ENCODE results near the gene SAMD11.
A peak's percentile ranks its signal among the peaks of the same experiment; 100 is the strongest.

SAMD11 gene

GRCh38 chr1:917466-918091 is 6.1 kb upstream of the SAMD11 start:
- TF ChIP-seq POLR2A (IDR thresholded peaks at IDR 0.05; ENCODE audit: low read depth, low read length): 0 out of 2 replicates have a peak, but pooled peaks have one; percentile 10
- DNase-seq (ENCODE audit: insufficient read length, low spot score): no peak
- FAIRE-seq: no peak

GRCh38 chr1:918353-918752 is 5.4 kb upstream of the SAMD11 start:
- no peak for TF ChIP-seq POLR2A (IDR thresholded peaks at IDR 0.05; ENCODE audit: low read depth, low read length)
- DNase-seq (ENCODE audit: insufficient read length, low spot score) (no peak), FAIRE-seq (no peak)

- FAIRE-seq (no peak), DNase-seq (ENCODE audit: insufficient read length, low spot score) (no peak)
- no peak for TF ChIP-seq POLR2A (IDR thresholded peaks at IDR 0.05; ENCODE audit: low read depth, low read length)
Measured at GRCh38 chr1:918843-919242, 4.9 kb upstream of the SAMD11 start.

- DNase-seq (ENCODE audit: insufficient read length, low spot score) (no peak), FAIRE-seq (no peak)
- no peak for TF ChIP-seq POLR2A (IDR thresholded peaks at IDR 0.05; ENCODE audit: low read depth, low read length)
Measured at GRCh38 chr1:919271-919872, 4.4 kb upstream of the SAMD11 start.

GRCh38 chr1:920010-920409 is 3.7 kb upstream of the SAMD11 start:
- DNase-seq (ENCODE audit: insufficient read length, low spot score) (no peak), FAIRE-seq (no peak)
- no peak for TF ChIP-seq POLR2A (IDR thresholded peaks at IDR 0.05; ENCODE audit: low read depth, low read length)

- DNase-seq (ENCODE audit: insufficient read length, low spot score): no peak
Measured at GRCh38 chr1:920521-920920, 3.2 kb upstream of the SAMD11 start.

GRCh38 chr1:921011-921837 is 2.5 kb upstream of the SAMD11 start:
- no peak for DNase-seq (ENCODE audit: insufficient read length, low spot score)
- no peak for TF ChIP-seq POLR2A (IDR thresholded peaks at IDR 0.05; ENCODE audit: low read depth, low read length)
- FAIRE-seq: no peak

More at GRCh38 chr1:920521-920920, 3.2 kb upstream of the SAMD11 start:
- FAIRE-seq: no peak
- no peak for TF ChIP-seq POLR2A (IDR thresholded peaks at IDR 0.05; ENCODE audit: low read depth, low read length)

GRCh38 chr1:923991-924655 is 400 bp downstream of the SAMD11 start:
- DNase-seq (ENCODE audit: insufficient read length, low spot score): no peak
- FAIRE-seq: no peak

GRCh38 chr1:924656-925560 is 1.2 kb downstream of the SAMD11 start:
- TF ChIP-seq POLR2A (IDR thresholded peaks at IDR 0.05; ENCODE audit: low read depth, low read length): no peak; the same call in 1 of the 2 replicates
- FAIRE-seq (no peak), DNase-seq (ENCODE audit: insufficient read length, low spot score) (no peak)

More at GRCh38 chr1:923991-924655, 400 bp downstream of the SAMD11 start:
- no peak for TF ChIP-seq POLR2A (IDR thresholded peaks at IDR 0.05; ENCODE audit: low read depth, low read length)

GRCh38 chr1:925561-926421 is 2.1 kb downstream of the SAMD11 start:
- TF ChIP-seq POLR2A (IDR thresholded peaks at IDR 0.05; ENCODE audit: low read depth, low read length): 0 out of 2 replicates have a peak, but pooled peaks have one; percentile 41
- DNase-seq (ENCODE audit: insufficient read length, low spot score) (no peak), FAIRE-seq (no peak)

GRCh38 chr1:927234-927633 is 3.5 kb downstream of the SAMD11 start:
- TF ChIP-seq POLR2A (IDR thresholded peaks at IDR 0.05; ENCODE audit: low read depth, low read length): no peak
- FAIRE-seq (no peak), DNase-seq (ENCODE audit: insufficient read length, low spot score) (no peak)

GRCh38 chr1:927748-928147 is 4.0 kb downstream of the SAMD11 start:
- no peak for TF ChIP-seq POLR2A (IDR thresholded peaks at IDR 0.05; ENCODE audit: low read depth, low read length)
- FAIRE-seq: no peak

More at GRCh38 chr1:927748-928147, 4.0 kb downstream of the SAMD11 start:
- DNase-seq (ENCODE audit: insufficient read length, low spot score): no peak

Measured in H54 (cell line).